ENCODE results near the gene F13B. TPM values are rescaled to one million over a fixed set of nuclear protein-coding genes. Genes with fewer than 3 reads are reported as not detected.
"Not testable (repeated sequence)": the region's sequence is repeated elsewhere in the genome, so short reads cannot be mapped to it uniquely, and the experiment has no call there.

The F13B gene
- total and polyA plus RNA-seq, 5 donors from 2014 or later, result not detected

DNA sequence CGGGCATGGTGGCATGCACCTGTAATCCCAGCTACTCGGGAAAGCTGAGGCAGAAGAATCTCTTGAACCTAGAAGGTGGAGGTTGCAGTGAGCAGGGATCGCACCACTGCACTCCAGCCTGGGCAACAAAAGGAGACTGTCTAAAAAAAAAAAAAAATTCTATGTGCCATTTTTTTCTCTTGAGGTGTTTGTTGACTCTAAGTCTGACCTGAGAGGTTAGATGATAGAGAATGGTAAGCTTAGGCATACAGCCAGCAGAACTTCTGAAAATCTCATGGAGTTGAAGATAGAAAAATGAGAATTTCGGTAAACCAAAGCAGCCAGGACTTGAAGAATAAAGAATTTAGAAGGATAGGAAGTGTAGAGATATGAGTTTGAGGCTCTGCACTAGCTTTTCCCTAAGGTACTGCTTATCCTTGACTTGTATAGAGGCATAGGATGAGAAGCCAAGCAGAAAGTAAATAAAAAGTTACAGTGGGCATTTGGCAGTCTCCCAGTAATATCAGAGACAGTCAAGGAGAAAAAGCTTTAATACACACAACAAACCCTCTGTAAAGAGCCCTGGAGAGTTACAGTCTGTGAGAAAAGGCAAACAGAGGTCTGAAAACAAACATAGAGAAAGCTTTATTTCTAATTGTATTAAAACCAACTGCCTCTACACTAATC, 24.3 kb downstream of the F13B start:
- Mint-ChIP-seq H3K27me3 (peaks cover 5% of the 10 kb centered on the region), H3K36me3 (no peaks in the 10 kb centered on the region), H3K27ac (no peak overlapping the region), H3K4me1 (no peaks in the 10 kb centered on the region), H3K9me3 (peaks cover 0 to 3% (median 0%) of the 10 kb centered on the region in 7 donors), H3K4me3 (no peak overlapping the region)
- Histone ChIP-seq H3K9me3 (ENCODE audit: control insufficient read depth in 2 of 2, low read length in 2 of 2) (no peaks in the 10 kb centered on the region), H3K4me1 (ENCODE audit: control insufficient read depth, insufficient read depth, low read length, poor library complexity, severe bottlenecking) (no peaks in the 10 kb centered on the region), H3K36me3 (ENCODE audit: control insufficient read depth, insufficient read depth, low read length) (no peaks in the 10 kb centered on the region), H3K27me3 (ENCODE audit: control insufficient read depth, insufficient read depth, low read length) (no peaks in the 10 kb centered on the region), H3K4me3 (ENCODE audit: low read depth, low read length) (no peak overlapping the region), H3K27ac (ENCODE audit: insufficient read depth, low read length, poor library complexity, severe bottlenecking) (no peak overlapping the region)
- ATAC-seq (ENCODE audit: low read depth in 2 of 2), result no peak
- no peak for DNase-seq

DNA sequence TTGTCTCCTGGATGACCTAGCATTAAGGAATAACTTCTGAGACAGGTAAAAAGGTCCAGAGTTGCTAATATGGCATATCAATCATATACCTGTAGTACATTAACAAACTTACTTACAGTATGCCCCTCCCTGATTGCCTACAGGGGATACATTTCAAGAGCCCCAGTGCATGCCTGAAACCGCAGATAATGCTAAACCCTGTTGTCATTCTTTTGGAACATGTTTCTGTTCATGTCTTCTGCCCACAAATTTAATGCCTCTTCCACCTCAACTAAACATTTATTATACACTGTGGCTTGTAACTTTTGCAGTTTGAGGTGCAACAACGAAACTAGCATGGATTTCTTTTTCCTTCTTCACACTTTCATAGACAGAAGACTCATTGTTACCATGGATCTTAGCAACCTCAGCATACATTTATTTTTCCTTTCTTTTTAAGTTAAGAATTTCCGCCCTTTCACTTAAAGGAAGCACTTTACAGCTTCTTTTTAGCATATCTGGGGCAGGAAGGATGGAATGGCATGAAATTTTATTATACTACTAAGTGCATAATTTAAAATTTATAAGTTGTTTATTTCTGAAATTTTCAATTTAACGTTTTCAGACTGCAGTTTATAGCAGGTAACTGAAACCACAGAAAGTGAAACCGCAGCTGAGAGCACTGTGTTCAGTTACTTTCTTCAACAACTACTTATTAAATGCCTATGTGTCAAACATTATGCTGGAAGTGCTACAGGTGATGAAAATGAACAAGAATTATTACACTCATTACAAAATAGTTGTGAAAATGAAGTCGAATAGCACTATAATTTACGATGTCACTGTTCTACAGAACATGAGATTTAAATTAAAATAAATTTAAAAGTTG, 25.3 kb downstream of the F13B start:
- Mint-ChIP-seq H3K27ac (no peak overlapping the region), H3K9me3 (peaks cover 0 to 3% (median 0%) of the 10 kb centered on the region in 7 donors), H3K4me3 (no peak overlapping the region), H3K4me1 (no peaks in the 10 kb centered on the region), H3K27me3 (peaks cover 5% of the 10 kb centered on the region), H3K36me3 (no peaks in the 10 kb centered on the region)
- ATAC-seq (ENCODE audit: low read depth in 2 of 2), result no peak
- Histone ChIP-seq H3K9me3 (ENCODE audit: control insufficient read depth in 2 of 2, low read length in 2 of 2) (no peaks in the 10 kb centered on the region), H3K27me3 (ENCODE audit: control insufficient read depth, insufficient read depth, low read length) (no peaks in the 10 kb centered on the region), H3K27ac (ENCODE audit: insufficient read depth, low read length, poor library complexity, severe bottlenecking) (no peak overlapping the region), H3K36me3 (ENCODE audit: control insufficient read depth, insufficient read depth, low read length) (no peaks in the 10 kb centered on the region), H3K4me3 (ENCODE audit: low read depth, low read length) (no peak overlapping the region), H3K4me1 (ENCODE audit: control insufficient read depth, insufficient read depth, low read length, poor library complexity, severe bottlenecking) (no peaks in the 10 kb centered on the region)
- peak in 1 of 3 donors; percentile 4 for DNase-seq

DNA sequence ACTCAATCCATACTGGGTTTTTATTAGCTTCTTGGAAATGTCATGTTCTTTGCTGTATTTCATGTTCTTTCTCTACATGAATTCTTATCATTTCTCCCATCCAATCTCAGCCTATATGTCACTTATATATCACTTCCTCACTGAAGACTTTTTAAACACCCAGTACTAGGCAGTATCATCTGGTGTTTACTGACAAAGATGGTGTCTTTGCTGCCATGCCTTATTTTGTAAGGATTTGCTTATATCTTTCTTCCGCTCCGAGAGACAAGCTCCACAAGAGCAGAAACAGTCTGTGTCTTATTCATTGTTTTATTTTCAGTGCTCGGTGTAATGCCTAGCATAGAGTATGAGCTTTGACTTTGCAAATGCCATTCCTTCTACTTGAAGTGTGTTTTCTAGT, 30.2 kb downstream of the F13B start:
- peaks cover 2% of the 10 kb centered on the region for H3K27me3 ChIP-seq (ENCODE audit: control insufficient read depth, insufficient read depth, low read length)
- Mint-ChIP-seq H3K27me3 (peaks cover 5% of the 10 kb centered on the region), H3K9me3 (peaks cover 0 to 7% (median 0%) of the 10 kb centered on the region in 7 donors), H3K4me1 (no peaks in the 10 kb centered on the region), H3K36me3 (no peaks in the 10 kb centered on the region), H3K4me3 (no peak overlapping the region), H3K27ac (no peak overlapping the region)
- ATAC-seq (ENCODE audit: low read depth in 2 of 2) (no peak), DNase-seq (no peak)
- H3K9me3 ChIP-seq (ENCODE audit: control insufficient read depth in 2 of 2, low read length in 2 of 2), result no peaks in the 10 kb centered on the region
- no peaks in the 10 kb centered on the region for H3K36me3 ChIP-seq (ENCODE audit: control insufficient read depth, insufficient read depth, low read length)
- no peak overlapping the region for H3K27ac ChIP-seq (ENCODE audit: insufficient read depth, low read length, poor library complexity, severe bottlenecking)
- no peaks in the 10 kb centered on the region for H3K4me1 ChIP-seq (ENCODE audit: control insufficient read depth, insufficient read depth, low read length, poor library complexity, severe bottlenecking)
- H3K4me3 ChIP-seq (ENCODE audit: low read depth, low read length), result no peak overlapping the region

- not testable (repeated sequence) for H3K27me3 ChIP-seq (ENCODE audit: control insufficient read depth, insufficient read depth, low read length); H3K4me1 ChIP-seq (ENCODE audit: control insufficient read depth, insufficient read depth, low read length, poor library complexity, severe bottlenecking); H3K27me3 Mint-ChIP-seq; H3K27ac ChIP-seq (ENCODE audit: insufficient read depth, low read length, poor library complexity, severe bottlenecking); H3K9me3 ChIP-seq (ENCODE audit: control insufficient read depth in 2 of 2, low read length in 2 of 2); H3K36me3 Mint-ChIP-seq; H3K4me1 Mint-ChIP-seq; H3K4me3 ChIP-seq (ENCODE audit: low read depth, low read length); DNase-seq; H3K4me3 Mint-ChIP-seq; H3K36me3 ChIP-seq (ENCODE audit: control insufficient read depth, insufficient read depth, low read length); H3K9me3 Mint-ChIP-seq; ATAC-seq (ENCODE audit: low read depth in 2 of 2); H3K27ac Mint-ChIP-seq
Measured at GRCh38 chr1:197034631-197035339, 32.3 kb downstream of the F13B start.

DNA sequence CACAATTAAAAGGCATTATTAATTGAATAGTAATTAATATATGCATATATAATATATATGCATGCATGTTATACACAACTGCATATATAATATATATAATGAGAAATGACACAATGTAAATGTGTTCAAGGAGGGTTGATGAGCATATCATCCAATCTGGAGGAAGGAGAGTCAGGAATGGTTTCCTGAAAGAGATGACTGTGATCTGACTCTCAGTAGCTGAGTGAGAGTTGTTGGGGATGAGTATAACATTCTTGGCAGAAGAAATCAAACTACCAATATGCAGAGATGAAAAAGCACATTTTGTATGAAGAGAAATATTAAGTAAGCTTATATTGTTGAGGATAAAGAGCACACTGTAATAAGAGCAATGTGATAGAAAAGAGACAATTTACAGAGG, 37.3 kb downstream of the F13B start:
- H3K4me1 ChIP-seq (ENCODE audit: control insufficient read depth, insufficient read depth, low read length, poor library complexity, severe bottlenecking), result no peaks in the 10 kb centered on the region
- H3K27me3 Mint-ChIP-seq, result peaks cover under 1% of the 10 kb centered on the region
- ATAC-seq (ENCODE audit: low read depth in 2 of 2) (no peak), DNase-seq (no peak)
- peaks cover 0 to 2% (median 0%) of the 10 kb centered on the region in 7 donors for H3K9me3 Mint-ChIP-seq
- H3K27ac Mint-ChIP-seq, result no peak overlapping the region
- H3K9me3 ChIP-seq (ENCODE audit: control insufficient read depth in 2 of 2, low read length in 2 of 2), result no peaks in the 10 kb centered on the region
- H3K27ac ChIP-seq (ENCODE audit: insufficient read depth, low read length, poor library complexity, severe bottlenecking), result no peak overlapping the region
- no peaks in the 10 kb centered on the region for H3K4me1 Mint-ChIP-seq
- no peak overlapping the region for H3K4me3 Mint-ChIP-seq
- no peaks in the 10 kb centered on the region for H3K27me3 ChIP-seq (ENCODE audit: control insufficient read depth, insufficient read depth, low read length)
- H3K36me3 ChIP-seq (ENCODE audit: control insufficient read depth, insufficient read depth, low read length), result no peaks in the 10 kb centered on the region
- H3K4me3 ChIP-seq (ENCODE audit: low read depth, low read length), result no peak overlapping the region
- H3K36me3 Mint-ChIP-seq, result no peaks in the 10 kb centered on the region

GRCh38 chr1:197027359-197027758, 39.7 kb downstream of the F13B start:
- DNase-seq (no peak), ATAC-seq (ENCODE audit: low read depth in 2 of 2) (no peak)
- Histone ChIP-seq H3K27me3 (ENCODE audit: control insufficient read depth, insufficient read depth, low read length) (no peaks in the 10 kb centered on the region), H3K9me3 (ENCODE audit: control insufficient read depth in 2 of 2, low read length in 2 of 2) (no peaks in the 10 kb centered on the region), H3K4me3 (ENCODE audit: low read depth, low read length) (no peak overlapping the region), H3K4me1 (ENCODE audit: control insufficient read depth, insufficient read depth, low read length, poor library complexity, severe bottlenecking) (no peaks in the 10 kb centered on the region), H3K27ac (ENCODE audit: insufficient read depth, low read length, poor library complexity, severe bottlenecking) (no peak overlapping the region), H3K36me3 (ENCODE audit: control insufficient read depth, insufficient read depth, low read length) (no peaks in the 10 kb centered on the region)
- Mint-ChIP-seq H3K4me1 (no peaks in the 10 kb centered on the region), H3K36me3 (no peaks in the 10 kb centered on the region), H3K27ac (no peak overlapping the region), H3K9me3 (no peaks in the 10 kb centered on the region), H3K27me3 (peaks cover 10% of the 10 kb centered on the region), H3K4me3 (no peak overlapping the region)

DNA sequence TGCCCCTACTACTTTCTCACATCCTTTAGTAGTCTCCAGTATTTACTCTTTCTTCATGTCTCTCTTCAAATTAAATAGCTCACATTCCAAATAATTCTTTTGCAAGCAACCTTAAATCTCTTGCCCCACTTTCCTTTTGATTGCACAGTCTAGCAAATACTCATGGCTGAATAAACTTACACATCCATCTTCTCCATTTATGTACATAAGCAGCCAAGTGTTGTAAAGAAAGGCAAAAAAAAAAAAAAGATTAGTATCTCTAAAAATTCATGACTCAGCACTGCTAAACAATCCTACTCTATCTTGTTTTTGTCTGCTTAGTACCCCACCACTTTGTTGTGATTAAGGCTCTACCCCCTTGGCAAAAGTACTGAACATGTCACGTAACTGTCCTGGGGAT, 42.6 kb downstream of the F13B start:
- H3K27ac Mint-ChIP-seq, result no peak overlapping the region
- no peak overlapping the region for H3K4me3 Mint-ChIP-seq
- no peaks in the 10 kb centered on the region for H3K27me3 ChIP-seq (ENCODE audit: control insufficient read depth, insufficient read depth, low read length)
- H3K9me3 Mint-ChIP-seq, result no peaks in the 10 kb centered on the region
- peaks cover 10% of the 10 kb centered on the region for H3K27me3 Mint-ChIP-seq
- H3K4me3 ChIP-seq (ENCODE audit: low read depth, low read length), result no peak overlapping the region
- H3K4me1 Mint-ChIP-seq, result no peaks in the 10 kb centered on the region
- DNase-seq (no peak), ATAC-seq (ENCODE audit: low read depth in 2 of 2) (no peak)
- no peaks in the 10 kb centered on the region for H3K36me3 ChIP-seq (ENCODE audit: control insufficient read depth, insufficient read depth, low read length)
- no peaks in the 10 kb centered on the region for H3K36me3 Mint-ChIP-seq
- no peak overlapping the region for H3K27ac ChIP-seq (ENCODE audit: insufficient read depth, low read length, poor library complexity, severe bottlenecking)
- H3K9me3 ChIP-seq (ENCODE audit: control insufficient read depth in 2 of 2, low read length in 2 of 2), result no peaks in the 10 kb centered on the region
- H3K4me1 ChIP-seq (ENCODE audit: control insufficient read depth, insufficient read depth, low read length, poor library complexity, severe bottlenecking), result no peaks in the 10 kb centered on the region

Measured in CD4-positive, CD25-positive, alpha-beta regulatory T cell (primary cell).